HepG2 (cell line): Measurements from ENCODE around the gene METAP1. TPM values are rescaled to one million over a fixed set of nuclear protein-coding genes. Genes with fewer than 3 reads are reported as not detected.

Source experiments
- ATAC-seq: fragments of 200-7000 bp; cut with Tn5 transposase; 3 replicates; pipeline ENCODE4 v1.9.1; 2020; ENCODE audit warnings: mild to moderate bottlenecking, moderate library complexity
- BruUV-seq: library from RNA; stranded (reverse); fragments of 400-500 nt; replicated peaks from 2 replicates; lab custom pipeline; 2021; lab: Mats Ljungman, UMichigan
- CTCF ChIA-PET: fragments of 300-600 bp; formaldehyde crosslinking; extraction: SDS; loops from one replicate; lab custom pipeline; 2021; ENCODE audit warnings: low total read pairs, inconsistent platforms, low intra/inter-chr PET ratio; lab: Yijun Ruan, JAX
- POLR2A ChIA-PET: fragments of 350-600 bp; sonication (Branson Sonifier 250); formaldehyde crosslinking; loops from one replicate; lab custom pipeline; 2020; ENCODE audit warnings: antibody characterized with exemption, inconsistent platforms; lab: Yijun Ruan, JAX
- DNase-seq: peaks from one replicate; pipeline ENCODE4 v3.0.0-alpha.2; 2015; ENCODE audit warnings: low spot score
- FAIRE-seq: peaks from 3 replicates; lab custom pipeline; 2011; peaks lifted over from hg19 to GRCh38; lab: Jason Lieb, UNC
- H2AFZ ChIP-seq: one replicate; pipeline ENCODE4 v1.6.1; 2011; ENCODE audit warnings: low read length, inconsistent platforms
- H3K27ac ChIP-seq: fragments of 300-600 bp; 3 replicates; pipeline ENCODE4 v1.8.0; 2011; ENCODE audit warnings: mixed run types, mild to moderate bottlenecking, mixed read lengths, low read length, inconsistent platforms; ENCODE audit not compliant: insufficient read depth; ENCODE audit errors: extremely low read length
- H3K27me3 ChIP-seq, 2 experiments: fragments of 200-600 bp in 1 of 2; 2 replicates in 1 of 2; 3 replicates in 1 of 2; pipeline versions ENCODE4 v1.6.0 to v1.8.0; 2011; ENCODE audit warnings: low read length in 2 of 2, mild to moderate bottlenecking in 2 of 2, moderate library complexity in 2 of 2, inconsistent platforms in 1 of 2; ENCODE audit not compliant: insufficient read depth in 2 of 2, control insufficient read depth in 1 of 2
- H3K36me3 ChIP-seq, 2 experiments: fragments of 200-600 bp in 1 of 2; replicated peaks in 1 of 2; 2 replicates in 1 of 2; 3 replicates in 1 of 2; pipeline versions ENCODE4 v1.5.1 to v1.8.0; 2011; ENCODE audit warnings: low read length in 2 of 2, inconsistent platforms in 1 of 2; ENCODE audit not compliant: insufficient read depth in 2 of 2, control insufficient read depth in 1 of 2
- H3K4me1 ChIP-seq: 2 replicates; pipeline ENCODE4 v1.5.1; 2012; ENCODE audit warnings: low read length, inconsistent platforms; ENCODE audit not compliant: insufficient read depth
- H3K4me2 ChIP-seq: 2 replicates; pipeline ENCODE4 v1.6.0; 2011; ENCODE audit warnings: low read depth, low read length, inconsistent platforms
- H3K4me3 ChIP-seq, 3 experiments: fragments of 200-600 bp in 1 of 3; sonication (generic), shearing (Covaris generic) in 1 of 3; replicated peaks in 1 of 3; 2 replicates each; pipeline ENCODE4 v1.5.1; 2011 to 2016; ENCODE audit warnings: low read length in 3 of 3, inconsistent platforms in 2 of 3, low read depth in 2 of 3, mild to moderate bottlenecking in 2 of 3, control low read depth in 1 of 3, mixed read lengths in 1 of 3; ENCODE audit not compliant: insufficient read depth in 1 of 3
- H3K79me2 ChIP-seq: one replicate; pipeline ENCODE4 v1.6.1; 2011; ENCODE audit warnings: low read length, inconsistent platforms; ENCODE audit not compliant: insufficient read depth
- H3K9ac ChIP-seq: 2 replicates; pipeline ENCODE4 v1.6.0; 2011; ENCODE audit warnings: mild to moderate bottlenecking, low read depth, low read length, inconsistent platforms; ENCODE audit not compliant: insufficient read depth
- H3K9me3 ChIP-seq: 2 replicates; pipeline ENCODE4 v1.5.1; 2012; ENCODE audit warnings: mild to moderate bottlenecking, low read length
- H4K20me1 ChIP-seq: 2 replicates; pipeline ENCODE4 v1.6.0; 2011; ENCODE audit warnings: inconsistent platforms, mild to moderate bottlenecking, low read length, moderate library complexity; ENCODE audit not compliant: insufficient read depth
- NFKBIZ ChIP-seq: IDR thresholded peaks from 2 replicates; pipeline ENCODE4 v1.6.1; 2018; ENCODE audit warnings: missing genetic modification reagents, missing compliant biosample characterization
- SMARCE1 ChIP-seq: fragments of 450-650 bp; IDR thresholded peaks from 2 replicates; pipeline ENCODE4 v1.6.1; 2017; ENCODE audit warnings: borderline replicate concordance
- WGBS: methylation state at CpG from one replicate; pipeline ENCODE4 v1.1.6; 2017; ENCODE audit warnings: low lambda C conversion rate; 5-methylcytosine and 5-hydroxymethylcytosine counted together
- in situ Hi-C: cut with HindIII; loops from 2 replicates; pipeline ENCODE4 v1.10.0; 2017; ENCODE audit warnings: low pct_unique_long_range_greater_than_20kb; ENCODE audit not compliant: extremely low pct_ligation_motif_present
- intact Hi-C: fragments of 100-400 bp; cut with micrococcal nuclease; formaldehyde crosslinking; loops from one replicate; pipeline ENCODE4 v1.10.0; 2022; ENCODE audit not compliant: unreplicated experiment
- polyA plus RNA-seq, 8 experiments: library from polyadenylated mRNA; depleted of rRNA in 3 of 8; stranded (reverse) in 7 of 8; unstranded in 1 of 8; fragments of >200 nt; fragmentation: Illumina TruSeq in 4 of 8; extraction: Trizol in 4 of 8; gene quantifications; 2 replicates each; pipeline versions ENCODE4 v1.2.1 to v1.2.3, GENCODE V29; 2011 to 2016; ENCODE audit warnings: low read depth in 4 of 8, missing spikeins in 1 of 8, mixed read lengths in 1 of 8; ENCODE audit not compliant: insufficient read depth in 1 of 8
- total RNA-seq, 5 experiments: library from RNA; depleted of rRNA; stranded (reverse); fragments of >200 nt; fragmentation: Illumina TruSeq; extraction: Trizol; gene quantifications; 2 replicates each; pipeline ENCODE4 v1.2.3, GENCODE V29; 2016; ENCODE audit warnings: low read depth in 1 of 5
- TF ChIP-seq, protein P1 (sequence below): sonication (generic); formaldehyde crosslinking; IDR thresholded peaks from 2 replicates; pipeline ENCODE4 v1.8.0; 2022; ENCODE audit warnings: low read depth, missing genetic modification reagents
- TF ChIP-seq, protein P2 (sequence below): fragments of 450-650 bp; IDR thresholded peaks from 2 replicates; pipeline ENCODE4 v1.6.1; 2017; ENCODE audit warnings: mild to moderate bottlenecking
- TF ChIP-seq, protein P3 (sequence below): sonication (generic); formaldehyde crosslinking; IDR thresholded peaks from 2 replicates; pipeline ENCODE4 v1.4.0; 2020; ENCODE audit warnings: mild to moderate bottlenecking, missing genetic modification reagents

The METAP1 gene
- total and polyA plus RNA-seq, 2 of the 13 experiments (the other 11 are each of a cell fraction or from before 2014, with no cell fraction given): 44.9 to 53.5 TPM

DNA sequence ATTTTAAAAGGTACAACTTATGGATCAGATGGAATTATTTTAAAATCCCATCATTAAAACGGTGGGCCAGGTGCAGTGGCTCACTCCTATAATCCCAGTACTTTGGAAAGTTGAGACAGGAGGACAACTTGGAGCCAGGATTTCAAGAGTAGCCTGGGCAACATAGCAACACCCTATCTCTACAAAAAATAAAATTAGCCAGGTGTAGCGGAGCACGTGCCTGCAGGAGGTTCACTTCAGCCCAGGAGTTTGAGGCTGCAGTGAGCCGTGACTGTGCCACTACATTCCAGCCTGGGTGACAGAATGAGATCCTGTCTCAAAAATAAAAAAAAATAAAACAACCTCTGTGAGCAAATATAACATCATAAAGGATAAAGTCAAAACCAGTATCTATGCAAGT lies 81.7 kb downstream of the METAP1 start:
- DNase-seq: no peak
- H3K4me3 ChIP-seq: no peak overlapping the region
- no peaks in the 10 kb centered on the region for H3K27me3 ChIP-seq
- ChIA-PET CTCF (no interaction called here), POLR2A (no interaction called here)
- in situ Hi-C loops: no loop called here
- H3K4me2 ChIP-seq: no peak overlapping the region
- 96% methylated on average over 4 of the region's 4 CpGs for WGBS
- no peak overlapping the region for H2AFZ ChIP-seq
- intact Hi-C loops: loop anchor here (5.0 kb wide), 1 partner anchor 810 kb away; no protein-coding TSS in a partner anchor
- TF ChIP-seq, protein P1, sequence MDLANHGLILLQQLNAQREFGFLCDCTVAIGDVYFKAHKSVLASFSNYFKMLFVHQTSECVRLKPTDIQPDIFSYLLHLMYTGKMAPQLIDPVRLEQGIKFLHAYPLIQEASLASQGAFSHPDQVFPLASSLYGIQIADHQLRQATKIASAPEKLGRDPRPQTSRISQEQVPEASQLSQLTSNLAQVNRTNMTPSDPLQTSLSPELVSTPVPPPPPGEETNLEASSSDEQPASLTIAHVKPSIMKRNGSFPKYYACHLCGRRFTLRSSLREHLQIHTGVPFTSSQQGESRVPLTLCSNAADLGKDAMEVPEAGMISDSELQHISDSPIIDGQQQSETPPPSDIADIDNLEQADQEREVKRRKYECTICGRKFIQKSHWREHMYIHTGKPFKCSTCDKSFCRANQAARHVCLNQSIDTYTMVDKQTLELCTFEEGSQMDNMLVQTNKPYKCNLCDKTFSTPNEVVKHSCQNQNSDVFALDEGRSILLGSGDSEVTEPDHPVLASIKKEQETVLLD (CRISPR knock-in tag): no peak
- TF ChIP-seq NFKBIZ (CRISPR knock-in tag): no peak
- TF ChIP-seq SMARCE1: no peak
- TF ChIP-seq, protein P2, sequence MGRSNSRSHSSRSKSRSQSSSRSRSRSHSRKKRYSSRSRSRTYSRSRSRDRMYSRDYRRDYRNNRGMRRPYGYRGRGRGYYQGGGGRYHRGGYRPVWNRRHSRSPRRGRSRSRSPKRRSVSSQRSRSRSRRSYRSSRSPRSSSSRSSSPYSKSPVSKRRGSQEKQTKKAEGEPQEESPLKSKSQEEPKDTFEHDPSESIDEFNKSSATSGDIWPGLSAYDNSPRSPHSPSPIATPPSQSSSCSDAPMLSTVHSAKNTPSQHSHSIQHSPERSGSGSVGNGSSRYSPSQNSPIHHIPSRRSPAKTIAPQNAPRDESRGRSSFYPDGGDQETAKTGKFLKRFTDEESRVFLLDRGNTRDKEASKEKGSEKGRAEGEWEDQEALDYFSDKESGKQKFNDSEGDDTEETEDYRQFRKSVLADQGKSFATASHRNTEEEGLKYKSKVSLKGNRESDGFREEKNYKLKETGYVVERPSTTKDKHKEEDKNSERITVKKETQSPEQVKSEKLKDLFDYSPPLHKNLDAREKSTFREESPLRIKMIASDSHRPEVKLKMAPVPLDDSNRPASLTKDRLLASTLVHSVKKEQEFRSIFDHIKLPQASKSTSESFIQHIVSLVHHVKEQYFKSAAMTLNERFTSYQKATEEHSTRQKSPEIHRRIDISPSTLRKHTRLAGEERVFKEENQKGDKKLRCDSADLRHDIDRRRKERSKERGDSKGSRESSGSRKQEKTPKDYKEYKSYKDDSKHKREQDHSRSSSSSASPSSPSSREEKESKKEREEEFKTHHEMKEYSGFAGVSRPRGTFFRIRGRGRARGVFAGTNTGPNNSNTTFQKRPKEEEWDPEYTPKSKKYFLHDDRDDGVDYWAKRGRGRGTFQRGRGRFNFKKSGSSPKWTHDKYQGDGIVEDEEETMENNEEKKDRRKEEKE: no peak
- TF ChIP-seq, protein P3, sequence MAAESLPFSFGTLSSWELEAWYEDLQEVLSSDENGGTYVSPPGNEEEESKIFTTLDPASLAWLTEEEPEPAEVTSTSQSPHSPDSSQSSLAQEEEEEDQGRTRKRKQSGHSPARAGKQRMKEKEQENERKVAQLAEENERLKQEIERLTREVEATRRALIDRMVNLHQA (CRISPR knock-in tag): no peak
- no peak overlapping the region for H3K27ac ChIP-seq
- FAIRE-seq: no peak
- no peaks in the 10 kb centered on the region for H3K9me3 ChIP-seq
- H3K79me2 ChIP-seq: peaks cover 13% of the 10 kb centered on the region
- no peak for ATAC-seq
- no peaks in the 10 kb centered on the region for H4K20me1 ChIP-seq
- H3K4me1 ChIP-seq: peaks cover 50% of the 10 kb centered on the region
- no TSS peak for BruUV-seq
- no peak overlapping the region for H3K9ac ChIP-seq
- H3K36me3 ChIP-seq: peaks cover 16 to 86% of the 10 kb centered on the region in 2 experiments
